GM20000 (cell line): ENCODE results near the gene LRP1.

Experiments used
- DNase-seq: peaks from one replicate; pipeline ENCODE4 v3.0.0; 2012; ENCODE audit warnings: low spot score
- CTCF ChIP-seq: IDR thresholded peaks from 2 replicates; pipeline ENCODE4 v1.5.1; 2012; ENCODE audit warnings: mild to moderate bottlenecking, control low read depth; ENCODE audit errors: extremely low read depth, missing control alignments

LRP1 gene

GRCh38 chr12:57208631-57209282 is 80.5 kb downstream of the LRP1 start:
- TF ChIP-seq CTCF, result no peak
- DNase-seq, result no peak

- DNase-seq, result no peak
- no peak for TF ChIP-seq CTCF
Observed at GRCh38 chr12:57209916-57210315, 81.6 kb downstream of the LRP1 start.

GRCh38 chr12:57210461-57210860 is 82.2 kb downstream of the LRP1 start:
- TF ChIP-seq CTCF, result no peak
- no peak for DNase-seq

- no peak for DNase-seq
- TF ChIP-seq CTCF, result no peak
Observed at GRCh38 chr12:57210926-57211692, 82.8 kb downstream of the LRP1 start.

- TF ChIP-seq CTCF, result no peak
- DNase-seq, result no peak
Observed at GRCh38 chr12:57211791-57212700, 83.8 kb downstream of the LRP1 start.

GRCh38 chr12:57212701-57213057 is 84.4 kb downstream of the LRP1 start:
- no peak for DNase-seq
- no peak for TF ChIP-seq CTCF
